ENCODE data around the gene ADAMTSL1. TPM values are rescaled to one million over a fixed set of nuclear protein-coding genes. Genes with fewer than 3 reads are reported as not detected.

Gene ADAMTSL1
- total RNA-seq, 2 experiments from 2014 or later, result not detected

- no peaks in the 10 kb centered on the region for H3K79me2 ChIP-seq (ENCODE audit: insufficient read depth, low read depth, low read length)
- H3K4me1 ChIP-seq (ENCODE audit: insufficient read depth, low read length, poor library complexity, severe bottlenecking), result no peaks in the 10 kb centered on the region
- no peak overlapping the region for H2AFZ ChIP-seq (ENCODE audit: low read length)
- H4K20me1 ChIP-seq (ENCODE audit: insufficient read depth, low read length), result no peaks in the 10 kb centered on the region
- TF ChIP-seq EZH2phosphoT487 (IDR thresholded peaks at IDR 0.05; ENCODE audit: borderline replicate concordance, low read depth, low read length), result no peak
- TF ChIP-seq CTCF (conservative IDR thresholded peaks at IDR 0.05; ENCODE audit: low read length), result no peak
- ChIA-PET POLR2A (interaction anchor here (0.7 to 0.8 kb wide), 2 partner anchors 10 to 776 kb away, joined by 3 read pairs; no protein-coding TSS in a partner anchor), CTCF (ENCODE audit: unreplicated experiment) (no interaction called here)
- no TSS peak for BruUV-seq (replicated peaks)
- H3K9me2 ChIP-seq (ENCODE audit: insufficient read depth, low read length), result no peaks in the 10 kb centered on the region
- no peaks in the 10 kb centered on the region for H3K9me3 ChIP-seq (ENCODE audit: low read length)
- H3K4me2 ChIP-seq (ENCODE audit: low read length), result no peak overlapping the region
- no peak overlapping the region for H3K27ac ChIP-seq (ENCODE audit: low read depth, low read length, poor library complexity, severe bottlenecking)
- H3K4me3 ChIP-seq (ENCODE audit: low read depth, low read length, poor library complexity, severe bottlenecking), result no peak overlapping the region
- no peaks in the 10 kb centered on the region for H3K36me3 ChIP-seq (ENCODE audit: insufficient read depth, low read length)
- no peak for DNase-seq (ENCODE audit: low spot score)
- intact Hi-C loops (cut with micrococcal nuclease; ENCODE audit: unreplicated experiment), result no loop called here
These were observed 295.1 kb downstream of the ADAMTSL1 start for GRCh38 chr9:18768951-18769622.

- no TSS peak for BruUV-seq (replicated peaks)
- Histone ChIP-seq H3K4me3 (ENCODE audit: low read depth, low read length, poor library complexity, severe bottlenecking) (no peak overlapping the region), H3K9me3 (ENCODE audit: low read length) (no peaks in the 10 kb centered on the region), H3K9me2 (ENCODE audit: insufficient read depth, low read length) (no peaks in the 10 kb centered on the region), H4K20me1 (ENCODE audit: insufficient read depth, low read length) (no peaks in the 10 kb centered on the region), H3K79me2 (ENCODE audit: insufficient read depth, low read depth, low read length) (no peaks in the 10 kb centered on the region), H3K4me2 (ENCODE audit: low read length) (no peak overlapping the region), H3K36me3 (ENCODE audit: insufficient read depth, low read length) (no peaks in the 10 kb centered on the region), H3K4me1 (ENCODE audit: insufficient read depth, low read length, poor library complexity, severe bottlenecking) (no peaks in the 10 kb centered on the region), H2AFZ (ENCODE audit: low read length) (no peak overlapping the region), H3K27ac (ENCODE audit: low read depth, low read length, poor library complexity, severe bottlenecking) (no peak overlapping the region)
- ChIA-PET CTCF (ENCODE audit: unreplicated experiment) (no interaction called here), POLR2A (no interaction called here)
- DNase-seq (ENCODE audit: low spot score), result no peak
- intact Hi-C loops (cut with micrococcal nuclease; ENCODE audit: unreplicated experiment), result no loop called here
- TF ChIP-seq EZH2phosphoT487 (IDR thresholded peaks at IDR 0.05; ENCODE audit: borderline replicate concordance, low read depth, low read length) (no peak), CTCF (conservative IDR thresholded peaks at IDR 0.05; ENCODE audit: low read length) (no peak)
These were observed 296.4 kb downstream of the ADAMTSL1 start for GRCh38 chr9:18770131-18770908.

DNA sequence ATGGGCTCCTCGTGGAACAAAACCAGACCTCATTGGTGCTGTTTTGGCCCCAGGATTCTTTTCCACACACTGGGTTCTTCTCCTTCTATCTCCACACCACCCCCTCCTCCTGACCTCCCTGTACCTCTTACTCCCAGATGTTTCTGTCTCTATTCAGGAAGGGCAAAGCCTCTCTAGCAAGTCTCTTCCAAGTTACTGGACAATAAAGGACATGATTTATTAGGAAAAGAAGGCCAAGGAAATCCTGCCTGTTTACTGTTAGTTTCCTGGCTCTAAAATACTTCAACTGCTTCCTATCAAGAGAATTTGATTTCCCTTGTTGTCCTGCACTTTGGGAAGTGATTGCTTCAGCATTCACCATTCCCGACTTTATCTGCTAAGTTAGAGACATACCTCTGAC is 297.1 kb downstream of the ADAMTSL1 start:
- Histone ChIP-seq H2AFZ (ENCODE audit: low read length) (no peak overlapping the region), H3K79me2 (ENCODE audit: insufficient read depth, low read depth, low read length) (no peaks in the 10 kb centered on the region), H3K4me2 (ENCODE audit: low read length) (no peak overlapping the region), H3K4me1 (ENCODE audit: insufficient read depth, low read length, poor library complexity, severe bottlenecking) (no peaks in the 10 kb centered on the region), H4K20me1 (ENCODE audit: insufficient read depth, low read length) (no peaks in the 10 kb centered on the region), H3K9me2 (ENCODE audit: insufficient read depth, low read length) (no peaks in the 10 kb centered on the region), H3K9me3 (ENCODE audit: low read length) (no peaks in the 10 kb centered on the region), H3K36me3 (ENCODE audit: insufficient read depth, low read length) (no peaks in the 10 kb centered on the region), H3K4me3 (ENCODE audit: low read depth, low read length, poor library complexity, severe bottlenecking) (no peak overlapping the region), H3K27ac (ENCODE audit: low read depth, low read length, poor library complexity, severe bottlenecking) (no peak overlapping the region)
- TF ChIP-seq CTCF (conservative IDR thresholded peaks at IDR 0.05; ENCODE audit: low read length), result no peak
- no peak for TF ChIP-seq EZH2phosphoT487 (IDR thresholded peaks at IDR 0.05; ENCODE audit: borderline replicate concordance, low read depth, low read length)
- intact Hi-C loops (cut with micrococcal nuclease; ENCODE audit: unreplicated experiment), result no loop called here
- CTCF ChIA-PET (ENCODE audit: unreplicated experiment), result interaction anchor here (0.6 kb wide), 1 partner anchor 17 kb away, joined by 4 read pairs; no protein-coding TSS in a partner anchor
- POLR2A ChIA-PET, result interaction anchor here (0.6 kb wide), 1 partner anchor 425 kb away, joined by 3 read pairs; no protein-coding TSS in a partner anchor
- BruUV-seq (replicated peaks), result no TSS peak
- no peak for DNase-seq (ENCODE audit: low spot score)
